Omental fat pad (tissue), 4 donors: Measurements from ENCODE around the gene SLC5A2. TPM values are rescaled to one million over a fixed set of nuclear protein-coding genes. Genes with fewer than 3 reads are reported as not detected.
A peak's percentile ranks its signal among the peaks of the same experiment; 100 is the strongest.
"Not testable (repeated sequence)": the region's sequence is repeated elsewhere in the genome, so short reads cannot be mapped to it uniquely, and the experiment has no call there.

Experiments
- ATAC-seq: fragments of 150-250 bp; one replicate; pipeline ENCODE4 v1.9.1; 2016; ENCODE audit warnings: mild to moderate bottlenecking, moderate library complexity; ENCODE audit not compliant: low FRiP score
- DNase-seq: peaks from one replicate; pipeline ENCODE4 v3.0.0-alpha.2; 2019; ENCODE audit warnings: low spot score
- CTCF ChIP-seq, 3 donors: fragments of 450-650 bp; IDR thresholded peaks; one replicate each; pipeline ENCODE4 v1.5.1; 2016 to 2017; ENCODE audit warnings: antibody characterized with exemption in 3 of 3, mild to moderate bottlenecking in 3 of 3, moderate library complexity in 2 of 3
- total RNA-seq, 4 donors: library from RNA; depleted of rRNA; stranded (reverse); fragments of >200 nt; gene quantifications; one replicate each; pipeline ENCODE4 v1.1.0, GENCODE V29; 2016

Gene SLC5A2
- total RNA-seq, 4 donors from 2014 or later = not detected

GRCh38 chr16:31441956-31442355 is 41.0 kb upstream of the SLC5A2 start:
- no peak for TF ChIP-seq CTCF (IDR thresholded peaks at IDR 0.05)
- ATAC-seq (no peak), DNase-seq (no peak)

DNA sequence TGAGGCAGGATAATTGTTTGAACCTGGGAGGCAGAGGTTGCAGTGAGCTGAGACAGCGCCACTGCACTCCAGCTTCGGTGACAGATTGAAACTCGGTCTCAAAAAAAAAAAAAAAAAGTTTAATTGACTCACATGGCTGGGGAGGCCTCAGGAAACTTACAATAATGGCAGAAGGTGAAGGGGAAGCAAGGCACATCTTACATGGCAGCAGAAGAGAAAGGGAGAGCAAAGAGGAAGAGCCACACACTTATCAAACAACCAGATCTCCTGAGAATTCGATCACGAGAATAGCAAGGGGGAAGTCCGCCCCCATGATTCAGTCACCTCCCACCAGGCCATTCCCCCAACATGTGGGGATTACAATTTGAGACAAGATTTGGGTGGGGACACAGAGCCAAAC is 37.0 kb upstream of the SLC5A2 start:
- ATAC-seq, DNase-seq: not testable (repeated sequence)

GRCh38 chr16:31451201-31451600 is 31.7 kb upstream of the SLC5A2 start:
- DNase-seq (no peak), ATAC-seq (no peak)
- TF ChIP-seq CTCF (IDR thresholded peaks at IDR 0.05) = no peak

DNA sequence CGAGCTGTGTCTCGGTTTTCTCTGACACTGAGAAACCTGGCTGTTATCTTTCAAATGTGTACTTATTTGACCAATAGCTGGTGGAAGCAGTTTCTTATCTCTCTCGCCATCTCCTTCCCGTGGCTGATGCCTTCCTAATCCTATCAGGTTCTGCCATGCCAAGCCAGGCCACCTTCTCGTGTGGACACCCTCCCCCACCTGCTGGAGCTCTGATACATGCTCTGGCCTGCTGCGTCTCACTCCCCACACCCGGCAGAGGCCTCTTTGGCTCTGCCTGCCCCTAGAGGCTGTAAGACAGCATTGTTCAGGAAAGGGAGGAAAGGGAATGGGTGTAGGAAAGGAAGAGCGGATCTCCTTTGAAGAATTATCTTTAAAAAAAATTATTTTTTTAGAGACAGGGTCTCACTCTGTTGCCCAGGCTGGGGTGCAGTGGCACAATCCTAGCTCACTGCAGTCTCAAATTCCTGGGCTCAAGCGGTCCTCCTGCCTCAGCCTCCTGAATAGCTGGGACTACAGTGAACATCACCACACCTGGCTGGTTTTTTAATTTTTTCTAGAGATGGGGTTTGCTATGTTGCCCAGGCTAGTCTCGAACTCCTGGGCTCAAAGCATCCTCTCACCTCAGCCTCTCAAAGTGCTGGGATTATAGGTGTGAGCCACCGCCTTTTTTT is 31.1 kb upstream of the SLC5A2 start:
- peak in 1 of 3 donors; percentile 16 for TF ChIP-seq CTCF (IDR thresholded peaks at IDR 0.05)
- DNase-seq (no peak), ATAC-seq (peak; percentile 68)

- TF ChIP-seq CTCF (IDR thresholded peaks at IDR 0.05) = no peak
- DNase-seq (no peak), ATAC-seq (peak; percentile 57)
Observed at GRCh38 chr16:31452631-31453106, 30.3 kb upstream of the SLC5A2 start.

DNA sequence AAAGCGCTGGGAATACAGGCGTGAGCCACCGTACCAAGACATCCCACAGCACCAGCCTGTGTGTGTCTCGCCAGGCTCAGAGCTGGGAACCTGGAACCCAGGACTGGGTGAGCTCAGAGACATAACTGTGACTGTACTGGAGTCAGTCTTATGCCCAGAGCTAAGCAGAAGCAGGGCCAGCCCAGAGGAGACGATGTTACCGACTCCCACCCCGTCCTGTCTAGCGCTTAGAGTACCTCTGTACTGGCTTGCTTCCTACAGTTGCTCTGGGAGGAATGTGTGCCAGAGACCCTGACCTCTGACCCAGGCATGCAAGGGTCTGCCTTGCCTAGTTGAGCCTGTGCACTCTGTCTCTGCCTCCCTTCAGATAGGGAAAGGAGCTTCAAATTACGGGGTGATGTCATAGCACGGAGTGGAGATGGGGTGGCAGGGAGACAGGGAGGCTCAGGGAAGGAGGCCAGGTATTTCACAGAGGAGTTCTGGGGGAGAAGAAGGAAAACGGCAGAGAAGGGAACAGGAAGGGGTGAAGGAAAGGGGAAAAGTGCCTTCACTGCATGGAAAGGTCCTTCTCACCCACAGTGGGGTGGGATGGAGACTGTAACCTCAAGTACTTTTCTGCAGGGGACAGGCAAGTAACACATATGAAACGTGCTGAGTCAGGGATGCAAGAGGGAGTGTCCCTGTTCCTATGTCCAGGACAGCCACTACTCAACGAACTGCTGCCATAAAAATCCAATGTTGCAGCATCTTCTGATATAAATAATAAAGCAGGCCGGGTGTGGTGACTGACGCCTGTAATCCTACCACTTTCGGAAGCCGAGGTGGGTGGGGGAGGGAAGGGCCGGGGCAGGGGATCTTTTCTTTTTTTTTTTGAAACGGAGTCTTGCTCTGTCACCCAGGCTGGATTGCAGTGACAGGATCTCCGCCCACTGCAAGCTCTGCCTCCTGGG is 29.4 kb upstream of the SLC5A2 start:
- ATAC-seq (peak; percentile 50), DNase-seq (no peak)
- no peak for TF ChIP-seq CTCF (IDR thresholded peaks at IDR 0.05)

GRCh38 chr16:31455601-31456314 is 27.2 kb upstream of the SLC5A2 start:
- no peak for TF ChIP-seq CTCF (IDR thresholded peaks at IDR 0.05)
- DNase-seq = no peak
- no peak for ATAC-seq
